BE2C (cell line): Measurements from ENCODE around the gene HNRNPDL.

Source experiments
- DNase-seq: peaks from one replicate; pipeline ENCODE4 v3.0.0-alpha.2; 2020
- H3K27me3 ChIP-seq: fragments of 250-450 bp; sonication (Bioruptor Pico); 2 replicates; pipeline ENCODE4 v1.5.1; 2020; ENCODE audit warnings: mild to moderate bottlenecking
- H3K36me3 ChIP-seq: fragments of 250-450 bp; sonication (Bioruptor Pico); 2 replicates; pipeline ENCODE4 v1.5.1; 2020; ENCODE audit warnings: mild to moderate bottlenecking
- H3K4me1 ChIP-seq: fragments of 250-450 bp; sonication (Bioruptor Pico); 2 replicates; pipeline ENCODE4 v1.5.1; 2020
- H3K4me3 ChIP-seq: 2 replicates; pipeline ENCODE4 v1.5.1; 2011; ENCODE audit warnings: low read depth, low read length
- H3K9me3 ChIP-seq: fragments of 250-450 bp; sonication (Bioruptor Pico); 2 replicates; pipeline ENCODE4 v1.5.1; 2020
- CTCF ChIP-seq: IDR thresholded peaks from 2 replicates; pipeline ENCODE4 v1.5.1; 2012; ENCODE audit warnings: mild to moderate bottlenecking, low read depth, low read length

HNRNPDL gene

DNA sequence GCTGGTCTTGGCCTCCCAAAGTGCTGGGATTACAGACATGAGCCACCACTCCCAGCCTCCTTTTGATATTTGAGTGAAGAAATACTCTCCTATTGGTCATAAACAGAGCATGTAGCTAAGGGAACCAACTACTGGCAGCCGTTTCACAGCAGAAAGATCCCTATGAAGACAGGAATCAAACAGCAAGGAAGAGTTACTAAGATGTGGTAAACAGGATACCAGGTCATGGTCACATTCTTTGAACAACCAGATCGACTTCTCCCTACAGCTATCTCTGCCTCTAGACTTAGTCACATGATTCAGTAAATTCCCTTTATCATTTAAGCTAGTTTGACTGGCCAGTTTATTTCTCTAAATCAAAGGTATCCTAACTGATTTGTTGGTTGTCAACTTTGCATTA is 47.5 kb downstream of the HNRNPDL start:
- Histone ChIP-seq H3K27me3 (no peaks in the 10 kb centered on the region), H3K4me1 (peaks cover 7% of the 10 kb centered on the region), H3K36me3 (0 out of 2 replicates have a peak, but pooled peaks cover 3% of the 10 kb centered on the region), H3K4me3 (no peak overlapping the region), H3K9me3 (no peaks in the 10 kb centered on the region)
- no peak for TF ChIP-seq CTCF
- DNase-seq, result no peak

DNA sequence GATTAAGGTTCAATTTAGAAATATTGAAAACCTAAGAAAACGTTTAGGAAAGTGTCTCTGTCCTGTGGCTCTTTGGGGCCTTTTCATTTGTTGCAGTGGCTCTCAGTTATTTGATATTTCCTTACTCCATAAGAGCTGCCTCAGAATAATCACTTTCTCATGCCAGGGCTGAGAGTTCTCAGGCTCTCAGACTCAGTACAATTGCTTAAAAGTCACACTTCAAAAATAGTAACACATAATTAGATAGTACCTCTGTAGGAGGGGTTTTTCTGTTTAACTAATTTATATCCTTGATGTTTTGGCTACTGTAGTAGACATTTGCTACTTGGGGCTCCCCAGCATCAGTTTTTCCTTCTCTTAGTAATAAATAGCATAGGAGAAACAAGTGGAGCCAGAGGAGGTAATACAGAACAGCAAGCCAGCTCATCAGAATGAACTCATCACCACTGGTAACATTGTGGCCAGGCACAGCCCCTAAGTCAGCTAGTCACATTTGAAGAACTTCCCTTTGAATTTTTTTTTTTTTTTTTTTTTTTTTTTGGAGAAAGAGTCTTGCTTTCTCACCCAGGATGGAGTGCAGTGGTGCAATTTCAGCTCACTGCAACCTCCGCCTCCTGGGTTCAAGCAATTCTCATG is 48.5 kb downstream of the HNRNPDL start:
- peaks cover 7% of the 10 kb centered on the region for H3K4me1 ChIP-seq
- DNase-seq, result no peak

DNA sequence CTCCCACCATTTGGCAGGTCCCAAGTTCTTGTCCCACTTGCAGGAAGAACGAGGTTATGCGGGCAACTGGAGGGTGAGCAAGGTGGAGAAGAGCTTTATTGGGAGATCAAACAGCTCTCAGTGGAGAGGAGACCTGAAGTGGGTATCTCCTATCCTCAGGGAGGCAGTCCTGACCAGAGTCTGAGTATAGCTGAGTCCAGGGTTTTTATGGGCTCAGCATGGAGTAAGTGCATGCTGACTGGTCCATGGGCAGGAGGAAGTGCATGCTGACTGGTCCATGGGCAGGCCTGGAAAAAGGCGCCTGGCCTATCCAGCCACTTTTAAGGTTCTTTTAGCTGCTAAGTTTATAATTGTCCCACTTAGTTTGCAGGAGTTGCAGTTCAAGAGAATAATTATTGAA is 49.0 kb downstream of the HNRNPDL start:
- no peaks in the 10 kb centered on the region for H3K27me3 ChIP-seq
- H3K4me1 ChIP-seq, result peaks cover 7% of the 10 kb centered on the region
- no peak for TF ChIP-seq CTCF
- H3K36me3 ChIP-seq, result peaks cover 6% of the 10 kb centered on the region
- H3K4me3 ChIP-seq, result no peak overlapping the region
- no peak for DNase-seq
- H3K9me3 ChIP-seq, result no peaks in the 10 kb centered on the region

More for the DNA sequence above, 48.5 kb downstream of the HNRNPDL start:
- Histone ChIP-seq H3K9me3 (no peaks in the 10 kb centered on the region), H3K27me3 (no peaks in the 10 kb centered on the region), H3K36me3 (0 out of 2 replicates have a peak, but pooled peaks cover 3% of the 10 kb centered on the region), H3K4me3 (no peak overlapping the region)
- TF ChIP-seq CTCF, result no peak

GRCh38 chr4:82380831-82381230 is 49.4 kb downstream of the HNRNPDL start:
- no peaks in the 10 kb centered on the region for H3K27me3 ChIP-seq
- H3K36me3 ChIP-seq, result peaks cover 8% of the 10 kb centered on the region
- no peak for TF ChIP-seq CTCF
- peaks cover 7% of the 10 kb centered on the region for H3K4me1 ChIP-seq
- no peak for DNase-seq
- no peak overlapping the region for H3K4me3 ChIP-seq
- H3K9me3 ChIP-seq, result no peaks in the 10 kb centered on the region

GRCh38 chr4:82380344-82380743 is 49.9 kb downstream of the HNRNPDL start:
- H3K36me3 ChIP-seq, result peaks cover 8% of the 10 kb centered on the region
- no peak overlapping the region for H3K4me3 ChIP-seq
- no peaks in the 10 kb centered on the region for H3K9me3 ChIP-seq
- H3K4me1 ChIP-seq, result peaks cover 7% of the 10 kb centered on the region
- DNase-seq, result peak; percentile 87
- no peaks in the 10 kb centered on the region for H3K27me3 ChIP-seq
- TF ChIP-seq CTCF, result peak; percentile 27; the same call in 1 of the 2 replicates

DNA sequence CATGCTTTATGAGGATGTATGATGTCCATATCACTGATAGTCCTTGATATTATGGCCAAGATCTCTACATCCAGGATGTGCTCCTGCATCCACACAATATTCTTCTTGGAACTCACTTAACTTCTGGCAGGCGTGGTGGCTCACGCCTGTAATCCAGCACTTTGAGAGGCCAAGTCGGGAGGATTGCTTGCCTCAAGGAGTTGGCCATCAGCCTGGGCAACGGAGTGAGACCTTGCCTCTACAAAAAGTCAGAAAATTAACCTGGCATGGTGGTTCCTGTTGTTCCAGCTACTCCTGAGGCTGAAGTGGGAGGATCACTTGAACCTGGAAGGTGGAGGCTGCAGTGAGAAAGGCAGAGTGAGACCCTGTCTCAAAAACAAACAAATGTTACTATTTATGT is 54.2 kb downstream of the HNRNPDL start:
- Histone ChIP-seq H3K27me3 (no peaks in the 10 kb centered on the region), H3K4me1 (peaks cover 7% of the 10 kb centered on the region), H3K4me3 (peak overlapping the region; percentile 95; the same call in 1 of the 2 replicates), H3K36me3 (peaks cover 31% of the 10 kb centered on the region), H3K9me3 (no peaks in the 10 kb centered on the region)
- TF ChIP-seq CTCF, result no peak
- no peak for DNase-seq
